ENCODE results near the gene RABGAP1L.

- TF ChIP-seq CTCF (IDR thresholded peaks at IDR 0.05): no peak
- TF ChIP-seq POLR2A (IDR thresholded peaks at IDR 0.05; ENCODE audit: low read depth): no peak
- TF ChIP-seq EP300 (IDR thresholded peaks at IDR 0.05): no peak
These were observed 506.9 kb downstream of the RABGAP1L start for GRCh38 chr1:174666248-174666647.
